Muscle of leg (tissue), 11 donors: ENCODE results near the gene CPAMD8. TPM values are rescaled to one million over a fixed set of nuclear protein-coding genes. Genes with fewer than 3 reads are reported as not detected.

Experiments
- DNase-seq: peaks from one replicate; pipeline ENCODE4 v3.0.0; 2013
- H3K27ac ChIP-seq: one replicate; pipeline ENCODE4 v1.5.1; 2013; ENCODE audit warnings: mild to moderate bottlenecking, low read length, control low read depth
- H3K27me3 ChIP-seq: one replicate; pipeline ENCODE4 v1.6.1; 2013; ENCODE audit warnings: low read length; ENCODE audit not compliant: control insufficient read depth, insufficient read depth
- H3K36me3 ChIP-seq: one replicate; pipeline ENCODE4 v1.6.1; 2013; ENCODE audit warnings: low read length; ENCODE audit not compliant: control insufficient read depth, insufficient read depth
- H3K4me1 ChIP-seq: one replicate; pipeline ENCODE4 v1.6.1; 2013; ENCODE audit warnings: low read length; ENCODE audit not compliant: control insufficient read depth, insufficient read depth
- H3K4me3 ChIP-seq: one replicate; pipeline ENCODE4 v1.5.1; 2013; ENCODE audit warnings: low read length, control low read depth
- H3K9me3 ChIP-seq: replicated peaks from 2 replicates; pipeline ENCODE4 v1.6.1; 2013; ENCODE audit warnings: low read depth, low read length; ENCODE audit not compliant: control insufficient read depth
- WGBS: methylation state at CpG from one replicate; pipeline ENCODE4 v1.1.5; 2013; ENCODE audit warnings: missing lambda C conversion rate; ENCODE audit not compliant: insufficient coverage; 5-methylcytosine and 5-hydroxymethylcytosine counted together
- polyA plus RNA-seq, 8 donors: library from polyadenylated mRNA; unstranded; fragments of 120-200 nt; gene quantifications; one replicate each; pipeline versions ENCODE4 v1.2.1 to v1.2.3, GENCODE V29; 2013; ENCODE audit warnings: inconsistent platforms in 1 of 8, low replicate concordance in 1 of 8; ENCODE audit not compliant: insufficient read length in 8 of 8, insufficient read depth in 1 of 8
- total RNA-seq: library from RNA; stranded (reverse); fragments of 120-200 nt; gene quantifications from one replicate; pipeline ENCODE4 v1.2.4, GENCODE V29; 2013

CPAMD8 gene
- total and polyA plus RNA-seq, 9 donors = 2.2 to 10.1 (median 5.2) TPM

DNA sequence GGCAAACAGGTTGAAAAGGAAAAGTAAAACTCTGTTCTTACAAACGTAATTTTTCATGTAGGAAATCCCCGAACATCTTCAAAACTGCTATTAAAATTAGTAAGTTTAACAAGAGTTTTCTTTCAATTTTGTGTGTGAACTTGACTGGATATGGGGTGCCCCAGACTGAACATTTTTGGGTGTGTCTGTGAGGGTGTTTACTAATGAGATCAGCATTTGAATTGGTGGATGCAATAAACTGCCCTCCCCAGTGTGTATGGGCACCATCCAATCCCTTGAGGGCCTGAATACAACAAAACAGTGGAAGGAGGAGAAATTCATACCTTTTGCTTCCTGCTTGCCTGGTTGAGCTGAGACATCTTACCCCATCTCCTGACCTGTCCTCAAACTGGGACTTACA lies 36.8 kb upstream of the CPAMD8 start:
- no peaks in the 10 kb centered on the region for H3K27me3 ChIP-seq
- WGBS = no CpG with 5 or more reads among the region's 2 CpGs
- peaks cover 34% of the 10 kb centered on the region for H3K36me3 ChIP-seq
- no peak overlapping the region for H3K4me3 ChIP-seq
- peaks cover 20% of the 10 kb centered on the region for H3K9me3 ChIP-seq
- no peak overlapping the region for H3K27ac ChIP-seq
- H3K4me1 ChIP-seq = peaks cover 2% of the 10 kb centered on the region
- no peak for DNase-seq

DNA sequence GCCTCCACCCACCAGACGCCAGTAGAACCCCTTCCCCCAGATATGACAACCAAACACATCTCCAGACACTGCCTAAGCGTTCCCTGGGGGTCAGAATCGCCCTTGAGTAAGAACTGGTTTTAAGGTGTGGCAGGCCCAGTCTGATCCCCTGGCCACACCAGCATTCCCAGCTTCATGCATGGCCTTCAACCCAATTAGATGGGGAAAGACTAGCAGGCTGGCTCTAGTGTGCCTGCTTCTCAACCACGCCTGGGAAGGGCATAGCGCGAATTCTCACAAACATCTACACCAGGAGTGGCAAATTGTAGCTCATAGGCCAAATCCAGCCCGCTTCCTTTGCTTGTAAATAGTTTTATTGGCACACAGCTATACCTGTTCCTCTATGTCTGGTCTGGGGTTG lies 35.1 kb upstream of the CPAMD8 start:
- Histone ChIP-seq H3K4me1 (no peaks in the 10 kb centered on the region), H3K9me3 (peaks cover 30% of the 10 kb centered on the region), H3K27ac (no peak overlapping the region), H3K27me3 (no peaks in the 10 kb centered on the region), H3K4me3 (no peak overlapping the region), H3K36me3 (peaks cover 45% of the 10 kb centered on the region)
- no peak for DNase-seq
- no CpG with 5 or more reads among the region's 7 CpGs for WGBS

DNA sequence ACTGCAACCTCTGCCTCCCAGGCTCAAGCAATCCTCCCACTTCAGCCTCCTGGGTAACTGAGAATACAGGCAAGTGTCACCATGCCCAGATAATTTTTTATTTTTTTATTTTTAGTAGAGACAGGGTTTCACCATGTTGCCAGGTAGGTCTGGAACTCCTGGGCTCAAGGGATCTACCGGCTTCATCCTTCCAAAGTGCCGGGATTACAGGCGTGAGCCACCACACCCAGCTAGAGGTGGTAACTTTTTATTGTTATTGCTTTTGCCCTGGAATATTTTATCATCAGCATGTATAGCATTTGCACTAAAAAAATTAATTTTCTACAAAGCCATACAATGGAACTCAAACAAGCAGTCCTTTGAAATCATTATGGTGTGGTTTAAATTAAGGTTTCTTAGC lies 34.6 kb upstream of the CPAMD8 start:
- WGBS = no CpG with 5 or more reads among the region's 3 CpGs
- Histone ChIP-seq H3K9me3 (peaks cover 30% of the 10 kb centered on the region), H3K36me3 (peaks cover 42% of the 10 kb centered on the region), H3K4me1 (no peaks in the 10 kb centered on the region), H3K27ac (no peak overlapping the region), H3K27me3 (no peaks in the 10 kb centered on the region), H3K4me3 (no peak overlapping the region)
- no peak for DNase-seq

DNA sequence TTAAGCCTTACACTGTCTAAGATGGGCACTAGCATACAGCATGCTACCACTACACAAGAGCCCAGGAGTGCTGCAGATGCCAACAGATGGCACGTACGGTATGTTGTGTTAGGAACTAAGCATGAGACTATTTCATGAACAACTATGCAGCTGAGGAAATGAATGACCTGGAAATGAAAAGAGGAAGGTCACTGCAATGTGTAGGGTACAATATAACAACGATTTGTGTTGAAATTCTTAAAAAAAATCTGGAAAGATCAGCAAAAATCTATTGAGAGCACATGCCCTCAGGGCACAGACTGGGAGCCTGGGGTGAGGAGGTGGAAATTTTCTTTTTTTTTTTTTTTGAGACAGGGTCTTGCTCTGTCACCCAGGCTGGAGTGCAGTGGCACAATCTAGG lies 34.2 kb upstream of the CPAMD8 start:
- Histone ChIP-seq H3K27me3 (no peaks in the 10 kb centered on the region), H3K9me3 (peaks cover 30% of the 10 kb centered on the region), H3K4me3 (no peak overlapping the region), H3K4me1 (no peaks in the 10 kb centered on the region), H3K36me3 (peaks cover 43% of the 10 kb centered on the region), H3K27ac (no peak overlapping the region)
- no peak for DNase-seq
- 93% methylated on average over 3 of the region's 3 CpGs for WGBS

DNA sequence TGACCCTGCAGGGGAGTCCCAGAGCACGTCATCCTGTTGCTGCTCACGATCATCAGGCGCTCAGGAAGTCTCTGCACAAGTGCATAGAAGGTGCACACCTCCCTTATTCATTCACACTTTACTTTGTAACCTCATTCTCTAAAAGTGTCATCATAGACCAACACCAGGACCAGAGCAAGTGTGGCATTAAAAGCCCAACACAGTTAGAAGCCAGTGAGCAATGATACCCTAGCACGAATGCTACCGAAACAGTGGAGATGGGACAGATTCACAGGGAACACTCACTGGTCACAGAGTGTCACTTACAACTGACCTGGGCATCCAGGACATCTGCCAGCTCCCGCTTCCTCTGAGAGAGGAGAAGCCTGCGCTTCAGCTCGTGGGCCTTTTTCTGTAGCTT lies 31.6 kb upstream of the CPAMD8 start:
- DNase-seq = no peak
- Histone ChIP-seq H3K36me3 (peaks cover 56% of the 10 kb centered on the region), H3K27me3 (no peaks in the 10 kb centered on the region), H3K27ac (no peak overlapping the region), H3K4me1 (no peaks in the 10 kb centered on the region), H3K9me3 (peaks cover 24% of the 10 kb centered on the region), H3K4me3 (no peak overlapping the region)
- WGBS = 94% methylated on average over 5 of the region's 8 CpGs

DNA sequence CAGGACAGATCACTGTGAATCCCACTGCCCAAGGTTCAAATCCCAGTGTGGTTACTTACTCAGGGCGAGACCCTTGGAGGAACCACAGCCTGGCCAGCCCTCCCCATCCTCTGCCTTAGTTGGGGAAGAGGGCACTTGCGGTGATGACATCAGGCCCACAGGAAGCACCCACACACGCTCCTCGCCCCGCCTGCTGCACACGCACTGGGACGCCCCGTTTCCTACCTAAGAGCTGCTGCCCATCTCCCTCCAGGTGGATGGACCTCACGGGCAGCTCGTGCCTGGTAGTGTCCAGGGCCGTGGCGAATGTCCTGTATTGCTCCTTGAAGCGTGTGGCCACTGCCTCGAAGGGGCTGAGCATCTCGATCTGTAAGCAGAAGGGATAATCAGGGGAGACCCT lies 29.0 kb upstream of the CPAMD8 start:
- 88% methylated on average over 15 of the region's 15 CpGs for WGBS
- no peak for DNase-seq
- H3K36me3 ChIP-seq = peaks cover 62% of the 10 kb centered on the region

DNA sequence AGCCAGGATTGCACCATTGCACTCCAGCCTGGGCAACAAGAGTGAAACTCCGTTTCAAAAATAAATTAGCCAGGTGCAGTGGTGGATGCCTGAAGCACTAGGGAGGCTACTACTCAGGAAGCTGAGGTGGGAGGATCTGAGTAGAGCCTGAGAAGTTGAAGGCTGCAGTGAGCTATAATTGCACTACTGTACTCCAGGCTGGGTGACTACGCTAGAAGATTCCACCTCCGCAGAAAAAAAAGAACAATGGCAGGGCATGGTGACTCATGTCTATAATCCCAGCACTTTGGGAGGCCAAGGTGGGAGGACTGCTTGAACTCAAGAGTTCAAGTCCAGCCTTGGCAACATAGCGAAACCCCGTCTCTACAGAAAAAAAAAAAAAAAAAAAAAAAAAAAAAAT lies 28.1 kb upstream of the CPAMD8 start:
- WGBS = 90% methylated on average over 3 of the region's 5 CpGs
- DNase-seq = no peak
- no peaks in the 10 kb centered on the region for H3K4me1 ChIP-seq
- no peak overlapping the region for H3K27ac ChIP-seq
- H3K9me3 ChIP-seq = peaks cover 23% of the 10 kb centered on the region
- H3K4me3 ChIP-seq = no peak overlapping the region
- H3K27me3 ChIP-seq = no peaks in the 10 kb centered on the region
- peaks cover 64% of the 10 kb centered on the region for H3K36me3 ChIP-seq

More for the DNA sequence above, 29.0 kb upstream of the CPAMD8 start:
- Histone ChIP-seq H3K27me3 (no peaks in the 10 kb centered on the region), H3K27ac (no peak overlapping the region), H3K4me1 (no peaks in the 10 kb centered on the region), H3K9me3 (peaks cover 24% of the 10 kb centered on the region), H3K4me3 (no peak overlapping the region)

DNA sequence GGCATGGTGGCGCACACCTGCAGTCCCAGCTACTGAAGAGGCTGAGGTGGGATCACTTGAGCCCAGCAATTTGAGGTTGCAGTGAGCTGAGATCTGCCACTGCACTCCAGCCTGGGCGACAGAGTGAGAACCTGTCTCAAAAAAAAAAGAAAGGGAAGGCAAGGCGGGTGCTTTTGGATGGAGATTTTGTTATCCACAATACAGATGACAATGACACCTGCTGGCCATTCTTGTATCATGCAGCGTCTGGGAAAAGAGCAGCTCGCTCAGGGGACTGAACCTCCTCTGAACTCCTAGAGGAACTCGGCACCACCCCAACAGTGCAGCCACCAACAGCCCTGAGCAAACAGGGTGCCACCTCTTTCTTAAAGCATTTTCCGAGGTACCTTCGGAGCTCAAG lies 25.8 kb upstream of the CPAMD8 start:
- H3K36me3 ChIP-seq = peaks cover 53% of the 10 kb centered on the region
- peak; percentile 69 for DNase-seq

DNA sequence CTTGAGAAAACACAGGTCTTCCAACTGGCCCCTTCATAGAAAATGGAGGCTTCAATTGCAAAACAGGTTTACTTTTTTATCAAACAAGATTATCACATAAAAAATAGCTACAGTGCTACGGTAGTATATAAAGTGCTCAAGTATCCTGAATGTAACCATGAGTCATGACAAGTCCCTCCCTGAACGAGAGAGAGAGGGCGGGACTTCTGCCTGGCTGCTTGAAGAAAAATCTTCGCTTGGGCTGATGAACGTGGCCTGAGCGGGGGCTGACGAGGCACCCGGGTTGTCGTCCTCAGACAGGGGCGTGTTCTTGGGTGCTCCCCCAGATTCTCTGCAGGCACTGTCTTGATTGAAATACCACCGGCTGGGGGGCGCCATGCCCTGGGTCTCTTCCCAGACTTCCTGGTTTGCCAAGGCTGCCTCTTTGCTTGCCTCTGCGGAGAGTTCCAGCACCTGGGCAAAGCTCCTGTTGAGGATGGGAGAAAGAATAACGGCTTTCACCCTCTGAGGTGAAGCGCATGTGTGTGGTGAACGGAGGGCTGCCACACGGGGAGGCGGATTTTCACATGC lies 23.2 kb upstream of the CPAMD8 start:
- no peak for DNase-seq
- WGBS = 76% methylated on average over 18 of the region's 18 CpGs
- no peak overlapping the region for H3K27ac ChIP-seq
- H3K9me3 ChIP-seq = no peaks in the 10 kb centered on the region
- no peaks in the 10 kb centered on the region for H3K4me1 ChIP-seq
- no peaks in the 10 kb centered on the region for H3K27me3 ChIP-seq
- peaks cover 44% of the 10 kb centered on the region for H3K36me3 ChIP-seq
- H3K4me3 ChIP-seq = no peak overlapping the region

More for the DNA sequence above, 25.8 kb upstream of the CPAMD8 start:
- Histone ChIP-seq H3K9me3 (peaks cover under 1% of the 10 kb centered on the region), H3K27ac (no peak overlapping the region), H3K4me1 (no peaks in the 10 kb centered on the region), H3K4me3 (no peak overlapping the region), H3K27me3 (no peaks in the 10 kb centered on the region)
- whole genome bisulfite sequencing = 51% methylated on average over 6 of the region's 8 CpGs

DNA sequence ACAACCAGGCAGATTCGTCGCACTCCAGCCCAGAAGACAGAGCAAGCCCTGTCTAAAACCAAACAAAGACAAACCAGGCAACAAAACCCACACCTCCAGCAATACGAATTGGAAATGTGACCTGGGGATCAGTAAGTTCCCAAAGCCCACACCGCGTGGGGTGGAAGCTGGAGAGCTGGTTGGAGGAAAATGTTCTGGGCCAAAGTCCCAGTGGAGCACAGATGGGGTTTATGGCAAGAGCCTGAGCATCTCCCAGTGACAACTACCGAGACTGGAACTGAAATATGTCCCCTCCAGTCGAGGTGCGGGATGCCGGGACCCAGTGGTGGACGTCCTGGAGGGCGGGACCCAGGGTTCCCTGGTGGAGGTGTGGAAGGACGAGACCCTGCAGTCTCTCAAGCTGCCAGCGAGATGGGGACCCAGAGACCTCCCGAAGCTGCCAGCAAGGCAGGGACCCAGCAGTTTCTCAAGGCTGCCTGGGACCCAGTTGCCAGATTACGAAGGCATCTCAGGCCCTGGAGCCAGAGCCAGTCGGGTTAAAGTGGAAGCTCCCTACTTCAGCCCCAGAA lies 22.4 kb upstream of the CPAMD8 start:
- Histone ChIP-seq H3K27me3 (no peaks in the 10 kb centered on the region), H3K9me3 (no peaks in the 10 kb centered on the region), H3K27ac (no peak overlapping the region), H3K4me3 (no peak overlapping the region), H3K36me3 (peaks cover 41% of the 10 kb centered on the region), H3K4me1 (no peaks in the 10 kb centered on the region)
- WGBS = 81% methylated on average over 3 of the region's 16 CpGs
- DNase-seq = no peak
